NB4 (cell line): ENCODE data around the gene PLA2G2D.

Source experiments
- CTCF ChIP-seq: IDR thresholded peaks from one replicate; pipeline ENCODE4 v1.5.1; 2012; ENCODE audit warnings: low read depth, low read length
- MAX ChIP-seq: IDR thresholded peaks from 2 replicates; pipeline ENCODE4 v1.6.1; 2011; ENCODE audit warnings: low read depth, low read length
- MYC ChIP-seq: IDR thresholded peaks from 2 replicates; pipeline ENCODE4 v1.6.1; 2011; ENCODE audit warnings: low read depth, low read length
- POLR2A ChIP-seq: IDR thresholded peaks from 2 replicates; pipeline ENCODE4 v1.6.1; 2011; ENCODE audit warnings: mild to moderate bottlenecking; ENCODE audit not compliant: insufficient read length; ENCODE audit errors: extremely low read depth

DNA sequence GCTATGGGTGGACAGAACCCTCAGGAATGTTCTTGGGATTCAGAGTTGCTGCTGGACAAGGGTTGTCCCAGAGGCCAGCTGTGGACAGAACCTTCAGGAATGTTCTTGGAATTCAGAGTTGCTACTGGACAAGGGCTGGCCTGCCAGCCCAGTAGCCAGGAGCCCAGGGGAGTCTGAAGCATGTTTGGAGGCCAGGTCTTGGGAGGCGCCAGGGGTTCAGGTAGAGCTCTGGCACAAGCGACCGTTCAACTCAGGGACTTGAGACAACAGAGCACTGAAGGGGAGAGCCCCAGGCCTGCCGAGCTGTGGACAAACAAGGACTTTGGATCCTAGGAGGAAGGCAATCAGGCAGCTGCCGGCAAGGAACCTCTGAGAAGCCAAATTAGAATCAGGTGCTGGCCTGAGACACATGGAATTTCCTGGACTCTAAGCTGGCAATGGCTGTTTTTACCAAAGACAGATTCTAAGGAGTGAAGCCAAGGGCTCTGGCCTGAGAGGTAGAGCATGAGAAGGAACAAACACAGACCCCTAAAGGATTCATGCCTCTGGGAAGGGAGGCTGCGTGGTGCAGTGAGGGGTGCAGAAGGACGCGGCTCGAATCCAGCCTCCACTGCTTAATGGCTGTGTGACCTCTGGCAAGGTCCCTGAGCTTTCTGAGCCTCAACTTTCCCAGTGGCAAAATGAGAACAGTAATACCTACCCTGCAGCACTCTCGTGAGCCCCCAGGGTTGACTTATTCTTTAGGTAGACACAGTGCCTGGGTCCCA lies 36.0 kb downstream of the PLA2G2D start:
- TF ChIP-seq CTCF: no peak
- TF ChIP-seq POLR2A: no peak
- TF ChIP-seq MAX: no peak
- TF ChIP-seq MYC: no peak
